WTC11 (cell line): ENCODE results near the gene CRX. TPM values are rescaled to one million over a fixed set of nuclear protein-coding genes. Genes with fewer than 3 reads are reported as not detected.

Source experiments
- ATAC-seq: fragments of 200-7000 bp; cut with Tn5 transposase; 2 replicates; pipeline ENCODE4 v1.10.0; 2021; ENCODE audit warnings: mild to moderate bottlenecking, moderate library complexity
- CTCF ChIA-PET: fragments of 300-600 bp; sonication (Branson Sonifier 250); formaldehyde crosslinking; loops from one replicate; lab custom pipeline; 2021; ENCODE audit warnings: antibody characterized with exemption; lab: Charles Lee
- POLR2A ChIA-PET: fragments of 350-600 bp; sonication (Branson Sonifier 250); formaldehyde crosslinking; loops from one replicate; lab custom pipeline; 2021; ENCODE audit warnings: antibody characterized with exemption; lab: Charles Lee
- DNase-seq: peaks from one replicate; pipeline ENCODE4 v3.0.0; 2021; ENCODE audit warnings: low spot score
- H3K27ac Mint-ChIP-seq: 2 replicates; pipeline ENCODE4 v1.8.0; 2021; ENCODE audit warnings: mixed read lengths
- H3K27me3 Mint-ChIP-seq: 2 replicates; pipeline ENCODE4 v1.8.0; 2021; ENCODE audit warnings: low read depth, mild to moderate bottlenecking, moderate library complexity, mixed read lengths
- H3K36me3 Mint-ChIP-seq: 2 replicates; pipeline ENCODE4 v1.8.0; 2021; ENCODE audit warnings: mixed read lengths
- H3K4me1 Mint-ChIP-seq: 2 replicates; pipeline ENCODE4 v1.8.0; 2022; ENCODE audit warnings: mixed read lengths
- H3K4me3 Mint-ChIP-seq: 2 replicates; pipeline ENCODE4 v1.8.0; 2021; ENCODE audit warnings: mild to moderate bottlenecking, moderate library complexity, mixed read lengths
- H3K9me3 Mint-ChIP-seq: 2 replicates; pipeline ENCODE4 v1.8.0; 2021; ENCODE audit warnings: mixed read lengths
- ARID4B ChIP-seq: sonication (generic); formaldehyde crosslinking; IDR thresholded peaks from 2 replicates; pipeline ENCODE4 v1.8.0; 2023; ENCODE audit warnings: missing genetic modification reagents, mild to moderate bottlenecking, borderline replicate concordance
- CBFB ChIP-seq: sonication (generic); formaldehyde crosslinking; IDR thresholded peaks from 2 replicates; pipeline ENCODE4 v1.8.1; 2022; ENCODE audit warnings: mild to moderate bottlenecking, low read depth, missing genetic modification reagents
- CDX4 ChIP-seq: fragments of 250-450 bp; sonication (Bioruptor Pico); IDR thresholded peaks from 2 replicates; pipeline ENCODE4 v1.9.0; 2021; ENCODE audit warnings: moderate library complexity, mild to moderate bottlenecking, inconsistent platforms, borderline replicate concordance
- CREM ChIP-seq: sonication (generic); formaldehyde crosslinking; IDR thresholded peaks from 2 replicates; pipeline ENCODE4 v1.8.1; 2022; ENCODE audit warnings: mild to moderate bottlenecking, missing genetic modification reagents, moderate library complexity
- FOXP4 ChIP-seq: sonication (generic); formaldehyde crosslinking; IDR thresholded peaks from 2 replicates; pipeline ENCODE4 v1.8.0; 2022; ENCODE audit warnings: mild to moderate bottlenecking, missing genetic modification reagents
- IRF2 ChIP-seq: sonication (generic); formaldehyde crosslinking; IDR thresholded peaks from 2 replicates; pipeline ENCODE4 v1.8.0; 2022; ENCODE audit warnings: low read depth, missing genetic modification reagents, borderline replicate concordance
- MXD4 ChIP-seq: fragments of 250-450 bp; sonication (Bioruptor Pico); IDR thresholded peaks from 2 replicates; pipeline ENCODE4 v1.8.0; 2021; ENCODE audit warnings: mild to moderate bottlenecking, moderate library complexity, borderline replicate concordance
- NFYB ChIP-seq: sonication (generic); formaldehyde crosslinking; conservative IDR thresholded peaks from 2 replicates; pipeline ENCODE4 v1.8.0; 2022; ENCODE audit warnings: low read depth, missing genetic modification reagents
- NR2C2 ChIP-seq: sonication (generic); formaldehyde crosslinking; IDR thresholded peaks from 2 replicates; pipeline ENCODE4 v1.8.0; 2022; ENCODE audit warnings: mild to moderate bottlenecking, missing genetic modification reagents
- NR3C1 ChIP-seq: sonication (generic); formaldehyde crosslinking; conservative IDR thresholded peaks from 2 replicates; pipeline ENCODE4 v1.8.1; 2023; ENCODE audit warnings: low read depth, mild to moderate bottlenecking, missing genetic modification reagents
- TP53 ChIP-seq: sonication (generic); formaldehyde crosslinking; IDR thresholded peaks from 2 replicates; pipeline ENCODE4 v1.8.1; 2023; ENCODE audit warnings: mild to moderate bottlenecking, missing genetic modification reagents
- ZNF317 ChIP-seq: sonication (generic); formaldehyde crosslinking; IDR thresholded peaks from 2 replicates; pipeline ENCODE4 v1.8.1; 2023; ENCODE audit warnings: low read depth, mild to moderate bottlenecking, moderate library complexity, missing genetic modification reagents, borderline replicate concordance
- total RNA-seq: library from RNA; stranded (reverse); gene quantifications from 3 replicates; pipeline ENCODE4 v1.2.3, GENCODE V29; 2021
- TF ChIP-seq, protein P1 (sequence below): sonication (generic); formaldehyde crosslinking; IDR thresholded peaks from 2 replicates; pipeline ENCODE4 v1.8.1; 2023; ENCODE audit warnings: mild to moderate bottlenecking, missing genetic modification reagents
- TF ChIP-seq, protein P2 (sequence below): sonication (generic); formaldehyde crosslinking; IDR thresholded peaks from 2 replicates; pipeline ENCODE4 v1.8.1; 2023; ENCODE audit warnings: mild to moderate bottlenecking, missing genetic modification reagents
- TF ChIP-seq, protein P3 (sequence below): fragments of 250-450 bp; sonication (Bioruptor Pico); IDR thresholded peaks from 2 replicates; pipeline ENCODE4 v1.9.0; 2021; ENCODE audit warnings: mild to moderate bottlenecking, borderline replicate concordance
- TF ChIP-seq, protein P4 (sequence below): fragments of 250-450 bp; sonication (Bioruptor Pico); IDR thresholded peaks from 2 replicates; pipeline ENCODE4 v1.9.0; 2021; ENCODE audit warnings: mild to moderate bottlenecking

CRX gene
- total RNA-seq, 1 experiment from 2014 or later: 0.17 TPM

- no peak for TF ChIP-seq CDX4 (CRISPR knock-in tag)
- TF ChIP-seq NR2C2 (CRISPR knock-in tag): no peak
- no peak for TF ChIP-seq ZNF317 (CRISPR knock-in tag)
- TF ChIP-seq, protein P1, sequence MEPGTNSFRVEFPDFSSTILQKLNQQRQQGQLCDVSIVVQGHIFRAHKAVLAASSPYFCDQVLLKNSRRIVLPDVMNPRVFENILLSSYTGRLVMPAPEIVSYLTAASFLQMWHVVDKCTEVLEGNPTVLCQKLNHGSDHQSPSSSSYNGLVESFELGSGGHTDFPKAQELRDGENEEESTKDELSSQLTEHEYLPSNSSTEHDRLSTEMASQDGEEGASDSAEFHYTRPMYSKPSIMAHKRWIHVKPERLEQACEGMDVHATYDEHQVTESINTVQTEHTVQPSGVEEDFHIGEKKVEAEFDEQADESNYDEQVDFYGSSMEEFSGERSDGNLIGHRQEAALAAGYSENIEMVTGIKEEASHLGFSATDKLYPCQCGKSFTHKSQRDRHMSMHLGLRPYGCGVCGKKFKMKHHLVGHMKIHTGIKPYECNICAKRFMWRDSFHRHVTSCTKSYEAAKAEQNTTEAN (CRISPR knock-in tag): no peak
- TF ChIP-seq NR3C1 (CRISPR knock-in tag): no peak
- no peak for TF ChIP-seq ARID4B (CRISPR knock-in tag)
- TF ChIP-seq, protein P2, sequence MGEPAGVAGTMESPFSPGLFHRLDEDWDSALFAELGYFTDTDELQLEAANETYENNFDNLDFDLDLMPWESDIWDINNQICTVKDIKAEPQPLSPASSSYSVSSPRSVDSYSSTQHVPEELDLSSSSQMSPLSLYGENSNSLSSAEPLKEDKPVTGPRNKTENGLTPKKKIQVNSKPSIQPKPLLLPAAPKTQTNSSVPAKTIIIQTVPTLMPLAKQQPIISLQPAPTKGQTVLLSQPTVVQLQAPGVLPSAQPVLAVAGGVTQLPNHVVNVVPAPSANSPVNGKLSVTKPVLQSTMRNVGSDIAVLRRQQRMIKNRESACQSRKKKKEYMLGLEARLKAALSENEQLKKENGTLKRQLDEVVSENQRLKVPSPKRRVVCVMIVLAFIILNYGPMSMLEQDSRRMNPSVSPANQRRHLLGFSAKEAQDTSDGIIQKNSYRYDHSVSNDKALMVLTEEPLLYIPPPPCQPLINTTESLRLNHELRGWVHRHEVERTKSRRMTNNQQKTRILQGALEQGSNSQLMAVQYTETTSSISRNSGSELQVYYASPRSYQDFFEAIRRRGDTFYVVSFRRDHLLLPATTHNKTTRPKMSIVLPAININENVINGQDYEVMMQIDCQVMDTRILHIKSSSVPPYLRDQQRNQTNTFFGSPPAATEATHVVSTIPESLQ (CRISPR knock-in tag): no peak
Observed at GRCh38 chr19:47798904-47799266, 22.9 kb upstream of the CRX start (continued).

- ChIA-PET POLR2A (no interaction called here), CTCF (interaction anchor here (1.3 kb wide), 1 partner anchor 68 kb away, joined by 4 read pairs; no protein-coding TSS in a partner anchor)
- no peak for TF ChIP-seq IRF2 (CRISPR knock-in tag)
- no peak for TF ChIP-seq FOXP4 (CRISPR knock-in tag)
- TF ChIP-seq, protein P3, sequence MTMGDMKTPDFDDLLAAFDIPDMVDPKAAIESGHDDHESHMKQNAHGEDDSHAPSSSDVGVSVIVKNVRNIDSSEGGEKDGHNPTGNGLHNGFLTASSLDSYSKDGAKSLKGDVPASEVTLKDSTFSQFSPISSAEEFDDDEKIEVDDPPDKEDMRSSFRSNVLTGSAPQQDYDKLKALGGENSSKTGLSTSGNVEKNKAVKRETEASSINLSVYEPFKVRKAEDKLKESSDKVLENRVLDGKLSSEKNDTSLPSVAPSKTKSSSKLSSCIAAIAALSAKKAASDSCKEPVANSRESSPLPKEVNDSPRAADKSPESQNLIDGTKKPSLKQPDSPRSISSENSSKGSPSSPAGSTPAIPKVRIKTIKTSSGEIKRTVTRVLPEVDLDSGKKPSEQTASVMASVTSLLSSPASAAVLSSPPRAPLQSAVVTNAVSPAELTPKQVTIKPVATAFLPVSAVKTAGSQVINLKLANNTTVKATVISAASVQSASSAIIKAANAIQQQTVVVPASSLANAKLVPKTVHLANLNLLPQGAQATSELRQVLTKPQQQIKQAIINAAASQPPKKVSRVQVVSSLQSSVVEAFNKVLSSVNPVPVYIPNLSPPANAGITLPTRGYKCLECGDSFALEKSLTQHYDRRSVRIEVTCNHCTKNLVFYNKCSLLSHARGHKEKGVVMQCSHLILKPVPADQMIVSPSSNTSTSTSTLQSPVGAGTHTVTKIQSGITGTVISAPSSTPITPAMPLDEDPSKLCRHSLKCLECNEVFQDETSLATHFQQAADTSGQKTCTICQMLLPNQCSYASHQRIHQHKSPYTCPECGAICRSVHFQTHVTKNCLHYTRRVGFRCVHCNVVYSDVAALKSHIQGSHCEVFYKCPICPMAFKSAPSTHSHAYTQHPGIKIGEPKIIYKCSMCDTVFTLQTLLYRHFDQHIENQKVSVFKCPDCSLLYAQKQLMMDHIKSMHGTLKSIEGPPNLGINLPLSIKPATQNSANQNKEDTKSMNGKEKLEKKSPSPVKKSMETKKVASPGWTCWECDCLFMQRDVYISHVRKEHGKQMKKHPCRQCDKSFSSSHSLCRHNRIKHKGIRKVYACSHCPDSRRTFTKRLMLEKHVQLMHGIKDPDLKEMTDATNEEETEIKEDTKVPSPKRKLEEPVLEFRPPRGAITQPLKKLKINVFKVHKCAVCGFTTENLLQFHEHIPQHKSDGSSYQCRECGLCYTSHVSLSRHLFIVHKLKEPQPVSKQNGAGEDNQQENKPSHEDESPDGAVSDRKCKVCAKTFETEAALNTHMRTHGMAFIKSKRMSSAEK (CRISPR knock-in tag): no peak
- TF ChIP-seq CREM (CRISPR knock-in tag): no peak
- no peak for TF ChIP-seq MXD4 (CRISPR knock-in tag)
- TF ChIP-seq CBFB: no peak
- TF ChIP-seq NFYB (CRISPR knock-in tag): no peak
- TF ChIP-seq, protein P4, sequence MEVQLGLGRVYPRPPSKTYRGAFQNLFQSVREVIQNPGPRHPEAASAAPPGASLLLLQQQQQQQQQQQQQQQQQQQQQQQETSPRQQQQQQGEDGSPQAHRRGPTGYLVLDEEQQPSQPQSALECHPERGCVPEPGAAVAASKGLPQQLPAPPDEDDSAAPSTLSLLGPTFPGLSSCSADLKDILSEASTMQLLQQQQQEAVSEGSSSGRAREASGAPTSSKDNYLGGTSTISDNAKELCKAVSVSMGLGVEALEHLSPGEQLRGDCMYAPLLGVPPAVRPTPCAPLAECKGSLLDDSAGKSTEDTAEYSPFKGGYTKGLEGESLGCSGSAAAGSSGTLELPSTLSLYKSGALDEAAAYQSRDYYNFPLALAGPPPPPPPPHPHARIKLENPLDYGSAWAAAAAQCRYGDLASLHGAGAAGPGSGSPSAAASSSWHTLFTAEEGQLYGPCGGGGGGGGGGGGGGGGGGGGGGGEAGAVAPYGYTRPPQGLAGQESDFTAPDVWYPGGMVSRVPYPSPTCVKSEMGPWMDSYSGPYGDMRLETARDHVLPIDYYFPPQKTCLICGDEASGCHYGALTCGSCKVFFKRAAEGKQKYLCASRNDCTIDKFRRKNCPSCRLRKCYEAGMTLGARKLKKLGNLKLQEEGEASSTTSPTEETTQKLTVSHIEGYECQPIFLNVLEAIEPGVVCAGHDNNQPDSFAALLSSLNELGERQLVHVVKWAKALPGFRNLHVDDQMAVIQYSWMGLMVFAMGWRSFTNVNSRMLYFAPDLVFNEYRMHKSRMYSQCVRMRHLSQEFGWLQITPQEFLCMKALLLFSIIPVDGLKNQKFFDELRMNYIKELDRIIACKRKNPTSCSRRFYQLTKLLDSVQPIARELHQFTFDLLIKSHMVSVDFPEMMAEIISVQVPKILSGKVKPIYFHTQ (CRISPR knock-in tag): no peak
- no peak for TF ChIP-seq TP53 (CRISPR knock-in tag)
- TF ChIP-seq CDX4 (CRISPR knock-in tag): no peak
- TF ChIP-seq NR3C1 (CRISPR knock-in tag): no peak
- ATAC-seq: no peak
- H3K9me3 Mint-ChIP-seq: peaks cover 6% of the 10 kb centered on the region
- H3K4me1 Mint-ChIP-seq: no peaks in the 10 kb centered on the region
- H3K36me3 Mint-ChIP-seq: peaks cover 3% of the 10 kb centered on the region; the same call in 1 of the 2 replicates
- H3K27me3 Mint-ChIP-seq: no peaks in the 10 kb centered on the region
- H3K4me3 Mint-ChIP-seq: no peak overlapping the region
- H3K27ac Mint-ChIP-seq: no peak overlapping the region
- DNase-seq: no peak
Observed at GRCh38 chr19:47801270-47801669, 20.5 kb upstream of the CRX start.
